ENCODE results near the gene SF3B6.

The SF3B6 gene

DNA sequence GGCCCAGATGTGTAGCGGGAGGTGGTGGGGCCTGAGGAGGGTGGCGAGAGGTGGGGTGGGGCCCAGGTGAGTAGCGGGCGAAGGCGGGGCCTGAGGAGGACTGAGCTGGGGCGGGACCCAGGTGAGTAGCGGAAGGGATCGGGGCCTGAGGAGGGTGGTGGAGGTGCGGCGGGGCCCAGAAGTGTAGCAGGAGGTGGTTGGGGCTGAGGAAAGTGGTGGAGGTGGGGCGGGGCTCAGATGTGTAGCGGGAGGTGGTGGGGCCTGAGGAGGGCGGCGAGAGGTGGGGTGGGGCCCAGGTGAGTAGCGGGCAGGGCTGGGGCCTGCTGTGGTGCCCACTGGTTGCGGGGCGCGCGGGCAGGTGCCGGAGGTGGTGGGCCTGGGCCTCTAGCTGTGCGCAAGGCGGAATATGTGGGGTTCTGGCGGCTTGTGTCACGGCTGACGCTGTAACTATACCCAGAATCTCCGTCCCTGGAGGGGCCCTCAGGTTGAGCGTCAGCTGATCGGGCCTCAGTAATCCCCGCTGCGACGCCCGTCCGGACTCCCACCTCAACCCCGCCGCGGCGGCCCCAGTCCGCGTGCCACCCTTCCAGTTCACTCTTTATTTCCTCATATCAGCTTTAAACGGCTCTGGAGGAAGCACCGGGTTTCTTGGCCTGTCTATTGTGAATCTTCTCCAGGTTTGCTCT lies 866 bp upstream of the SF3B6 start:
- POLR2A ChIA-PET = interaction anchor here (0.6 to 2.1 kb wide), 3 partner anchors 8 to 149 kb away, joined by 6 to 12 read pairs (median 8); partner anchors contain the start of genes TP53I3 and WDCP
- Histone ChIP-seq H3K4me3 (ENCODE audit: control insufficient read depth in 1 of 7, extremely low read depth in 1 of 7, insufficient read depth in 4 of 7, low read depth in 2 of 7, low read length in 6 of 7) (peak overlapping the region; percentile 58 to 99 (median 86)), H3K27me3 (replicated peaks in 2 of 5; ENCODE audit: control insufficient read depth in 4 of 5, insufficient read depth in 5 of 5, low read length in 4 of 5) (no peaks in the 10 kb centered on the region), H3K27ac (ENCODE audit: insufficient read depth in 1 of 2, low read depth in 1 of 2, low read length in 2 of 2, poor library complexity in 1 of 2, severe bottlenecking in 2 of 2) (peak overlapping the region; percentile 84 to 93), H3K36me3 (ENCODE audit: control insufficient read depth in 4 of 4, insufficient read depth in 4 of 4, low read length in 3 of 4) (peaks cover 6 to 43% (median 29%) of the 10 kb centered on the region in 4 experiments), H3K9me3 (ENCODE audit: control extremely low read depth in 1 of 5, control insufficient read depth in 4 of 5, insufficient read depth in 2 of 5, low read depth in 1 of 5, low read length in 4 of 5) (no peaks in the 10 kb centered on the region), H3K4me1 (ENCODE audit: control extremely low read depth in 1 of 4, control insufficient read depth in 4 of 4, insufficient read depth in 4 of 4, low read length in 3 of 4) (peaks cover 13 to 27% (median 19%) of the 10 kb centered on the region in 4 experiments)
- CTCF ChIA-PET = interaction anchor here (0.7 to 1.3 kb wide), 5 partner anchors 10 to 252 kb away, joined by 3 to 6 read pairs (median 3); no protein-coding TSS in a partner anchor
- 0% methylated on average over 27 of the region's 41 CpGs for WGBS (ENCODE audit: insufficient coverage)
- DNase-seq = peak; percentile 24 to 69 (median 55)

DNA sequence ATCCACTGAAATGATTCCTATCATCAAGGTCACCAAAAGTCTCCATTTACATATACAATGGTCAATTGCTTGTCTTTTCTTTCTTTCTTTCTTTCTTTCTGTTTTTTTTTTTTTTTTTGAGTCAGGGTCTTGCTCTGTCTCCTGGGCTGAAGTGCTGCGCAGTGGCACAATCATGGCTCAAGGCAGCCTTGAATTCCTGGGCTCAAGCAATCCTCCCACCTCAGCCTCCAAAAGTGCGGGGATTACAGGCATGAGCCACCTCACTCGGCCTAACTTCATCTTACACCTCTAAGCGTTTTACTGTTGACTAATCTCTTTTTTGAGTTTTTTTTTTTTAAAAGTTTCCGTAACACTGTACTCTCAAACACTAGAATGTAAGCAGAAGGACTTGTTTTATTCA lies 867 bp downstream of the SF3B6 start:
- no peak for DNase-seq
- Histone ChIP-seq H3K27me3 (replicated peaks in 2 of 5; ENCODE audit: control insufficient read depth in 4 of 5, insufficient read depth in 5 of 5, low read length in 4 of 5) (no peaks in the 10 kb centered on the region), H3K4me3 (ENCODE audit: control insufficient read depth in 1 of 7, extremely low read depth in 1 of 7, insufficient read depth in 4 of 7, low read depth in 2 of 7, low read length in 6 of 7) (peak overlapping the region in 6 of 7 experiments; percentile 80 to 99 (median 93)), H3K9me3 (ENCODE audit: control extremely low read depth in 1 of 5, control insufficient read depth in 4 of 5, insufficient read depth in 2 of 5, low read depth in 1 of 5, low read length in 4 of 5) (no peaks in the 10 kb centered on the region), H3K27ac (ENCODE audit: insufficient read depth in 1 of 2, low read depth in 1 of 2, low read length in 2 of 2, poor library complexity in 1 of 2, severe bottlenecking in 2 of 2) (peak overlapping the region; percentile 84 to 93), H3K36me3 (ENCODE audit: control insufficient read depth in 4 of 4, insufficient read depth in 4 of 4, low read length in 3 of 4) (peaks cover 10 to 38% (median 26%) of the 10 kb centered on the region in 4 experiments), H3K4me1 (ENCODE audit: control extremely low read depth in 1 of 4, control insufficient read depth in 4 of 4, insufficient read depth in 4 of 4, low read length in 3 of 4) (peaks cover 11 to 27% (median 19%) of the 10 kb centered on the region in 4 experiments)
- ChIA-PET POLR2A (no interaction called here), CTCF (interaction anchor here (0.8 kb wide), 1 partner anchor 8 kb away, joined by 3 read pairs; no protein-coding TSS in a partner anchor)
- 100% methylated on average over 1 of the region's 5 CpGs for WGBS (ENCODE audit: insufficient coverage)

DNA sequence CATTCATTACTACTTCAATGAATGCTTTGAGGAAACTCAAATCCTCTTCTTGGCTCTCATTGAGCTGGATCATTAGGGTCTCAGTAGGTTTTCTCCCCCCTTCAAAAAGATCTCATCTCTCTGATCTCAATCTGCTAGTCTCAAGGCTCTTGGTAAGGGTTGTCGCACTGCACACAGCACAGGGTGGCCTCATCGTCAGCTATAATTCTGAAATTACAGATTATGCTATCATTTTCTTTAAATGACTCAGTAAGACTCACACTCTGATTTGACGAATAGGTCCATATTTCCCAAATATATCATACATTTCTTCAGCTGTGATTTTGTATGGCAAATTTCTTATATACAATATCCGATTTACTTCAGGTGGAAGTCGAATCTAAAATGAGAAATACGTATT lies 2.3 kb downstream of the SF3B6 start:
- Histone ChIP-seq H3K4me3 (ENCODE audit: control insufficient read depth in 1 of 7, extremely low read depth in 1 of 7, insufficient read depth in 4 of 7, low read depth in 2 of 7, low read length in 6 of 7) (no peak overlapping the region), H3K9me3 (ENCODE audit: control extremely low read depth in 1 of 5, control insufficient read depth in 4 of 5, insufficient read depth in 2 of 5, low read depth in 1 of 5, low read length in 4 of 5) (no peaks in the 10 kb centered on the region), H3K27ac (ENCODE audit: insufficient read depth in 1 of 2, low read depth in 1 of 2, low read length in 2 of 2, poor library complexity in 1 of 2, severe bottlenecking in 2 of 2) (no peak overlapping the region), H3K27me3 (replicated peaks in 2 of 5; ENCODE audit: control insufficient read depth in 4 of 5, insufficient read depth in 5 of 5, low read length in 4 of 5) (no peaks in the 10 kb centered on the region), H3K36me3 (ENCODE audit: control insufficient read depth in 4 of 4, insufficient read depth in 4 of 4, low read length in 3 of 4) (peaks cover 10 to 39% (median 23%) of the 10 kb centered on the region in 4 experiments), H3K4me1 (ENCODE audit: control extremely low read depth in 1 of 4, control insufficient read depth in 4 of 4, insufficient read depth in 4 of 4, low read length in 3 of 4) (peaks cover 11 to 27% (median 19%) of the 10 kb centered on the region in 4 experiments)
- CTCF ChIA-PET = interaction anchor here (1.2 to 4.8 kb wide), 4 partner anchors 10 to 26 kb away, joined by 3 to 26 read pairs (median 11); partner anchors contain the start of genes TP53I3 and WDCP
- DNase-seq = no peak
- 90% methylated on average over 2 of the region's 6 CpGs for WGBS (ENCODE audit: insufficient coverage)
- POLR2A ChIA-PET = interaction anchor here (0.6 kb wide), 1 partner anchor 37 kb away, joined by 3 read pairs; no protein-coding TSS in a partner anchor

DNA sequence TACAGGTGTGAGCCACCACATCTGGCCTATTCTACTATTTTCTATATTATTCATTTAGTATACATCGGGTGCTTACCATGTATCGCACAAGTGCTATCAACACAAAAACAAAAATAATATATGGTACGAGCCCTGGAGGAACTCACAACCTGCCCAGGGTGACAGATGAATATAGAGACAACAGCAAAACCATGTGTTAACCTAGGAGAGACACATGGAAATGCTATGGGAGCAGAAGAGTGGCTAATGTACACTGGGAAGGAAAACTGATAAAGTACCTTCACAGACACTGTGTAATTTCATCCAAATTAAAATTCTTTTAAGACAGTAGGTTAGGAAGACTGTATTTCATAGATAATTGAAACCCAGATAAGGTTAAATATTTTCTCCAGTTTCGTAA lies 3.9 kb downstream of the SF3B6 start:
- CTCF ChIA-PET = interaction anchor here (0.6 to 4.8 kb wide), 6 partner anchors 8 to 248 kb away, joined by 3 to 26 read pairs (median 6); partner anchors contain the start of gene TP53I3
- Histone ChIP-seq H3K4me3 (ENCODE audit: control insufficient read depth in 1 of 7, extremely low read depth in 1 of 7, insufficient read depth in 4 of 7, low read depth in 2 of 7, low read length in 6 of 7) (no peak overlapping the region), H3K27me3 (replicated peaks in 2 of 5; ENCODE audit: control insufficient read depth in 4 of 5, insufficient read depth in 5 of 5, low read length in 4 of 5) (no peaks in the 10 kb centered on the region), H3K27ac (ENCODE audit: insufficient read depth in 1 of 2, low read depth in 1 of 2, low read length in 2 of 2, poor library complexity in 1 of 2, severe bottlenecking in 2 of 2) (no peak overlapping the region), H3K36me3 (ENCODE audit: control insufficient read depth in 4 of 4, insufficient read depth in 4 of 4, low read length in 3 of 4) (peaks cover 10 to 52% (median 29%) of the 10 kb centered on the region in 4 experiments), H3K9me3 (ENCODE audit: control extremely low read depth in 1 of 5, control insufficient read depth in 4 of 5, insufficient read depth in 2 of 5, low read depth in 1 of 5, low read length in 4 of 5) (no peaks in the 10 kb centered on the region), H3K4me1 (ENCODE audit: control extremely low read depth in 1 of 4, control insufficient read depth in 4 of 4, insufficient read depth in 4 of 4, low read length in 3 of 4) (peaks cover 4 to 16% (median 9%) of the 10 kb centered on the region in 4 experiments)
- no CpG with 5 or more reads among the region's 4 CpGs for WGBS (ENCODE audit: insufficient coverage)
- POLR2A ChIA-PET = no interaction called here
- DNase-seq = no peak

DNA sequence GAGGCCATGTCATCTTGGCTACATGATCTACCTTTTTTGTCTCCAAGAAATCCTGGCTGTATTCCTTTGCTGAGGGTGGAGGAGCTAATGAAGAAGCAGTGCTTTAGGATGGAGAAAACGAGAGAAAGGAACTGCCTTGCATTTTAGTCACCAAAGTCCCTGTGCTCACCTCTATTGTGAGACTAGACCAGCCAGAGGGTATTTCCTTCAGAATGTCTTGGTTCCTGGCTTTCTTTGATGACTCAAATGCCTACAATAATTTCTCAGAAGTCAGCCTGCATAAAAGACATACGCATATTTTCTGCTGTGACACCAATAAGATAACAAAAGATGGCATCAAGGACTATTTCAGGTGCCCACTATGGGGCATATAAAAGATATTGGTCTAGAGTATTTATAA lies 10.8 kb downstream of the SF3B6 start:
- ChIA-PET CTCF (interaction anchor here (1.0 to 3.4 kb wide), 4 partner anchors 8 to 138 kb away, joined by 3 to 9 read pairs (median 3); partner anchors contain the start of genes ATAD2B and SF3B6), POLR2A (no interaction called here)
- Histone ChIP-seq H3K4me3 (ENCODE audit: control insufficient read depth in 1 of 7, extremely low read depth in 1 of 7, insufficient read depth in 4 of 7, low read depth in 2 of 7, low read length in 6 of 7) (no peak overlapping the region), H3K27me3 (replicated peaks in 2 of 5; ENCODE audit: control insufficient read depth in 4 of 5, insufficient read depth in 5 of 5, low read length in 4 of 5) (no peaks in the 10 kb centered on the region), H3K9me3 (ENCODE audit: control extremely low read depth in 1 of 5, control insufficient read depth in 4 of 5, insufficient read depth in 2 of 5, low read depth in 1 of 5, low read length in 4 of 5) (no peaks in the 10 kb centered on the region), H3K36me3 (ENCODE audit: control insufficient read depth in 4 of 4, insufficient read depth in 4 of 4, low read length in 3 of 4) (peaks cover under 1 to 35% (median 19%) of the 10 kb centered on the region in 4 experiments), H3K27ac (ENCODE audit: insufficient read depth in 1 of 2, low read depth in 1 of 2, low read length in 2 of 2, poor library complexity in 1 of 2, severe bottlenecking in 2 of 2) (no peak overlapping the region), H3K4me1 (ENCODE audit: control extremely low read depth in 1 of 4, control insufficient read depth in 4 of 4, insufficient read depth in 4 of 4, low read length in 3 of 4) (no peaks in the 10 kb centered on the region)
- WGBS (ENCODE audit: insufficient coverage) = 94% methylated on average over 2 of the region's 2 CpGs
- DNase-seq = no peak

DNA sequence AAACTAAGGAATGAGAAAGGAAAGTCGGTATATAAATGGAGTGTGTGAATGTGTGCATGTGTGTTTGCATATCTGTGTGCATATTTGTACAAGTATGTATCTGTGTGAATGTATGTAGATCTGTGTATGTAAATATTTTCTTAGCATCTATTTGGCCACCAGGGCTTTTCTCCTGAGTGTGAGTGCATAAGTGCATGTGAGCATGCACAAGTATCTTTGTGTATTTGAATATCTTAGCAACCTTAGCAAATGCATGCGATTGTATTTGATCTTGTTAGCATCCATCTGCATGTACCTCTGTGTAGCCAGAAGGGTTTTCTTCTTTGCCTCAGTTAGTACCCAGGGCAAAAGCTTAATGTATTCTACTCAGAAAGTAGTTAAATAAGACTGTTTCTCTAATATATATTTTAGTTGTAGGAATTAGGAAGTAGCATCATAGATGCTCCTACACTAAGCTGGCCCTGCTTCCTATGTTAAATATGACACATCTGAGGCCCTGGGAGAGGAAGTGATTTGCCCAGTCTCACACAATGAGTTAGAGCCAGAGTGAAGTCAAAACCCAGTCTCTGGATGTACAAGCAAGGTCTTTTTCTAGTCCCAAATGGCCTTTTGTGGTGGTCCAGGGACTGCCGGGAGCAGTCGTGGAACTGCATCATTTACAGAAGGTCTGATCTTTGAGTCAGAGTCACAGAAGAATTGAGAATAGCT lies 17.4 kb downstream of the SF3B6 start:
- peak in 1 of 3 donors; percentile 21 for DNase-seq
- WGBS (ENCODE audit: insufficient coverage) = 93% methylated on average over 3 of the region's 4 CpGs
- H3K27me3 ChIP-seq (replicated peaks in 2 of 5; ENCODE audit: control insufficient read depth in 4 of 5, insufficient read depth in 5 of 5, low read length in 4 of 5) = peaks cover 0 to 3% (median 0%) of the 10 kb centered on the region in 5 experiments
- H3K4me3 ChIP-seq (ENCODE audit: control insufficient read depth in 1 of 7, extremely low read depth in 1 of 7, insufficient read depth in 4 of 7, low read depth in 2 of 7, low read length in 6 of 7) = no peak overlapping the region
- no peak overlapping the region for H3K27ac ChIP-seq (ENCODE audit: insufficient read depth in 1 of 2, low read depth in 1 of 2, low read length in 2 of 2, poor library complexity in 1 of 2, severe bottlenecking in 2 of 2)
- H3K9me3 ChIP-seq (ENCODE audit: control extremely low read depth in 1 of 5, control insufficient read depth in 4 of 5, insufficient read depth in 2 of 5, low read depth in 1 of 5, low read length in 4 of 5) = peaks cover 0 to 2% (median 0%) of the 10 kb centered on the region in 5 experiments
- ChIA-PET POLR2A (no interaction called here), CTCF (interaction anchor here (0.6 to 3.2 kb wide), 9 partner anchors 8 to 71 kb away, joined by 3 to 15 read pairs (median 4); partner anchors contain the start of gene WDCP)
- H3K36me3 ChIP-seq (ENCODE audit: control insufficient read depth in 4 of 4, insufficient read depth in 4 of 4, low read length in 3 of 4) = no peaks in the 10 kb centered on the region
- no peaks in the 10 kb centered on the region for H3K4me1 ChIP-seq (ENCODE audit: control extremely low read depth in 1 of 4, control insufficient read depth in 4 of 4, insufficient read depth in 4 of 4, low read length in 3 of 4)
